Measurements from ENCODE around the gene AFAP1L1. TPM values are rescaled to one million over a fixed set of nuclear protein-coding genes. Genes with fewer than 3 reads are reported as not detected.

The AFAP1L1 gene
- total and polyA plus RNA-seq, 2 experiments from 2014 or later: 1.2 to 2.3 TPM

GRCh38 chr5:149323621-149324205 is 52.1 kb downstream of the AFAP1L1 start:
- Histone ChIP-seq H3K4me1 (ENCODE audit: insufficient read depth) (peaks cover 53% of the 10 kb centered on the region), H3K9me3 (ENCODE audit: low read depth) (no peaks in the 10 kb centered on the region), H3K9me2 (replicated peaks; ENCODE audit: insufficient read depth) (no peaks in the 10 kb centered on the region), H3K79me2 (no peaks in the 10 kb centered on the region), H4K20me1 (ENCODE audit: insufficient read depth, poor library complexity, severe bottlenecking) (no peaks in the 10 kb centered on the region), H3K36me3 (replicated peaks; ENCODE audit: insufficient read depth, low read depth) (no peaks in the 10 kb centered on the region), H3K27ac (peak overlapping the region; percentile 91), H3K4me3 (no peak overlapping the region), H3K27me3 (no peaks in the 10 kb centered on the region), H3K4me2 (peak overlapping the region; percentile 16), H2AFZ (no peak overlapping the region)
- TF ChIP-seq EZH2 (IDR thresholded peaks at IDR 0.05; ENCODE audit: borderline replicate concordance): no peak
- no peak for TF ChIP-seq CTCF (IDR thresholded peaks at IDR 0.05; ENCODE audit: poor library complexity)
- peak; percentile 34 for DNase-seq (ENCODE audit: low spot score)
- WGBS (ENCODE audit: low lambda C conversion rate, missing lambda C conversion rate): 91% methylated on average over 2 of the region's 2 CpGs

GRCh38 chr5:149324641-149325040 is 53.0 kb downstream of the AFAP1L1 start:
- H4K20me1 ChIP-seq (ENCODE audit: insufficient read depth, poor library complexity, severe bottlenecking): no peaks in the 10 kb centered on the region
- no peak overlapping the region for H2AFZ ChIP-seq
- H3K27me3 ChIP-seq: no peaks in the 10 kb centered on the region
- H3K79me2 ChIP-seq: no peaks in the 10 kb centered on the region
- no peaks in the 10 kb centered on the region for H3K36me3 ChIP-seq (replicated peaks; ENCODE audit: insufficient read depth, low read depth)
- WGBS (ENCODE audit: low lambda C conversion rate, missing lambda C conversion rate): 91% methylated on average over 2 of the region's 2 CpGs
- TF ChIP-seq EZH2 (IDR thresholded peaks at IDR 0.05; ENCODE audit: borderline replicate concordance) (no peak), CTCF (IDR thresholded peaks at IDR 0.05; ENCODE audit: poor library complexity) (no peak), EZH2phosphoT487 (IDR thresholded peaks at IDR 0.05; ENCODE audit: low read depth, severe bottlenecking, unreplicated experiment) (no peak)
- H3K4me3 ChIP-seq: no peak overlapping the region
- no peak overlapping the region for H3K4me2 ChIP-seq
- no peak for DNase-seq (ENCODE audit: low spot score)
- no peaks in the 10 kb centered on the region for H3K9me3 ChIP-seq (ENCODE audit: low read depth)
- H3K27ac ChIP-seq: peak overlapping the region; percentile 91
- H3K9me2 ChIP-seq (replicated peaks; ENCODE audit: insufficient read depth): no peaks in the 10 kb centered on the region
- H3K4me1 ChIP-seq (ENCODE audit: insufficient read depth): peaks cover 53% of the 10 kb centered on the region

- Histone ChIP-seq H3K9me3 (ENCODE audit: low read depth) (no peaks in the 10 kb centered on the region), H3K79me2 (no peaks in the 10 kb centered on the region), H3K27ac (peak overlapping the region; percentile 91), H2AFZ (no peak overlapping the region), H3K27me3 (no peaks in the 10 kb centered on the region), H3K9me2 (replicated peaks; ENCODE audit: insufficient read depth) (no peaks in the 10 kb centered on the region), H3K4me1 (ENCODE audit: insufficient read depth) (peaks cover 50% of the 10 kb centered on the region), H3K4me3 (no peak overlapping the region), H3K36me3 (replicated peaks; ENCODE audit: insufficient read depth, low read depth) (no peaks in the 10 kb centered on the region), H4K20me1 (ENCODE audit: insufficient read depth, poor library complexity, severe bottlenecking) (no peaks in the 10 kb centered on the region), H3K4me2 (no peak overlapping the region)
- no peak for DNase-seq (ENCODE audit: low spot score)
- TF ChIP-seq EZH2phosphoT487 (IDR thresholded peaks at IDR 0.05; ENCODE audit: low read depth, severe bottlenecking, unreplicated experiment) (no peak), CTCF (IDR thresholded peaks at IDR 0.05; ENCODE audit: poor library complexity) (no peak), EZH2 (IDR thresholded peaks at IDR 0.05; ENCODE audit: borderline replicate concordance) (no peak)
These were observed 53.6 kb downstream of the AFAP1L1 start for GRCh38 chr5:149325166-149325735.
